Panc1 (cell line): ENCODE data around the gene SRCIN1. TPM values are rescaled to one million over a fixed set of nuclear protein-coding genes. Genes with fewer than 3 reads are reported as not detected.

Experiments used
- ATAC-seq: fragments of 200-7000 bp; cut with Tn5 transposase; 2 replicates; pipeline ENCODE4 v1.9.1; 2020; ENCODE audit warnings: mild to moderate bottlenecking, moderate library complexity
- BruUV-seq: library from RNA; stranded (reverse); fragments of 400-500 nt; replicated peaks from 2 replicates; lab custom pipeline; 2021; lab: Mats Ljungman, UMichigan
- CTCF ChIA-PET: fragments of 300-600 bp; sonication (Branson Sonifier 250); formaldehyde crosslinking; loops from one replicate; lab custom pipeline; 2022; ENCODE audit warnings: antibody characterized with exemption; lab: Charles Lee
- POLR2A ChIA-PET: fragments of 300-600 bp; sonication (Branson Sonifier 250); formaldehyde crosslinking; loops from one replicate; lab custom pipeline; 2022; ENCODE audit warnings: antibody characterized with exemption; lab: Charles Lee
- DNase-seq: peaks from one replicate; pipeline ENCODE4 v3.0.0-alpha.2; 2010; ENCODE audit warnings: low read depth, low spot score
- H3K27ac ChIP-seq: 2 replicates; pipeline ENCODE4 v1.5.1; 2011; ENCODE audit warnings: mild to moderate bottlenecking, low read length, inconsistent platforms
- H3K27me3 ChIP-seq: fragments of 200-500 bp; sonication (Bioruptor generic); 2 replicates; pipeline ENCODE4 v1.6.0; 2014; ENCODE audit warnings: low read length, inconsistent platforms; ENCODE audit not compliant: control insufficient read depth, insufficient read depth
- H3K36me3 ChIP-seq: fragments of 200-500 bp; sonication (Bioruptor generic); 2 replicates; pipeline ENCODE4 v1.5.1; 2014; ENCODE audit warnings: inconsistent platforms, mild to moderate bottlenecking, low read length, moderate library complexity; ENCODE audit not compliant: control insufficient read depth, insufficient read depth
- H3K4me1 ChIP-seq: 2 replicates; pipeline ENCODE4 v1.5.1; 2011; ENCODE audit warnings: inconsistent platforms, mild to moderate bottlenecking, low read length, moderate library complexity; ENCODE audit not compliant: control insufficient read depth, insufficient read depth
- H3K4me3 ChIP-seq, 2 experiments: 2 replicates each; pipeline ENCODE4 v1.5.1; 2011 to 2012; ENCODE audit warnings: low read depth in 2 of 2, low read length in 2 of 2, mild to moderate bottlenecking in 2 of 2, inconsistent platforms in 1 of 2, moderate library complexity in 1 of 2
- H3K9me3 ChIP-seq: fragments of 200-500 bp; sonication (Bioruptor generic); 2 replicates; pipeline ENCODE4 v1.5.1; 2014; ENCODE audit warnings: low read depth, mild to moderate bottlenecking, inconsistent platforms, low read length, moderate library complexity; ENCODE audit not compliant: control insufficient read depth, insufficient read depth
- POLR2AphosphoS5 ChIP-seq: IDR thresholded peaks from 2 replicates; pipeline ENCODE4 v1.6.1; 2012; ENCODE audit warnings: mild to moderate bottlenecking, low read depth, low read length, moderate library complexity
- SIN3A ChIP-seq: IDR thresholded peaks from 2 replicates; pipeline ENCODE4 v1.6.1; 2012; ENCODE audit warnings: low read depth, mild to moderate bottlenecking, low read length, moderate library complexity, borderline replicate concordance; ENCODE audit not compliant: insufficient read depth
- TCF7L2 ChIP-seq: IDR thresholded peaks from 2 replicates; pipeline ENCODE4 v1.6.1; 2011; ENCODE audit warnings: mild to moderate bottlenecking, low read depth, low read length, inconsistent platforms
- in situ Hi-C: cut with HindIII; loops from 2 replicates; pipeline ENCODE4 v1.10.0; 2016; ENCODE audit warnings: low sequenced_read_pairs, low pct_unique_long_range_greater_than_20kb
- intact Hi-C: fragments of 100-400 bp; cut with micrococcal nuclease; formaldehyde crosslinking; loops from one replicate; pipeline ENCODE4 v1.10.0; 2022; ENCODE audit not compliant: unreplicated experiment
- total RNA-seq: library from RNA; stranded (reverse); gene quantifications from one replicate; pipeline ENCODE4 v1.2.1, GENCODE V29; 2021; ENCODE audit not compliant: unreplicated experiment
- TF ChIP-seq, protein P1 (sequence below), 2 experiments: IDR thresholded peaks; 2 replicates each; pipeline ENCODE4 v1.6.1; 2011 to 2012; ENCODE audit warnings: low read depth in 2 of 2, control low read depth in 1 of 2, low read length in 1 of 2, mild to moderate bottlenecking in 1 of 2, moderate library complexity in 1 of 2; ENCODE audit not compliant: insufficient read depth in 1 of 2
- TF ChIP-seq, protein P2 (sequence below): fragments of 450-650 bp; IDR thresholded peaks from 2 replicates; pipeline ENCODE4 v1.5.1; 2017; ENCODE audit warnings: mild to moderate bottlenecking

The SRCIN1 gene
- total RNA-seq, 1 experiment from 2014 or later: 12.8 TPM

DNA sequence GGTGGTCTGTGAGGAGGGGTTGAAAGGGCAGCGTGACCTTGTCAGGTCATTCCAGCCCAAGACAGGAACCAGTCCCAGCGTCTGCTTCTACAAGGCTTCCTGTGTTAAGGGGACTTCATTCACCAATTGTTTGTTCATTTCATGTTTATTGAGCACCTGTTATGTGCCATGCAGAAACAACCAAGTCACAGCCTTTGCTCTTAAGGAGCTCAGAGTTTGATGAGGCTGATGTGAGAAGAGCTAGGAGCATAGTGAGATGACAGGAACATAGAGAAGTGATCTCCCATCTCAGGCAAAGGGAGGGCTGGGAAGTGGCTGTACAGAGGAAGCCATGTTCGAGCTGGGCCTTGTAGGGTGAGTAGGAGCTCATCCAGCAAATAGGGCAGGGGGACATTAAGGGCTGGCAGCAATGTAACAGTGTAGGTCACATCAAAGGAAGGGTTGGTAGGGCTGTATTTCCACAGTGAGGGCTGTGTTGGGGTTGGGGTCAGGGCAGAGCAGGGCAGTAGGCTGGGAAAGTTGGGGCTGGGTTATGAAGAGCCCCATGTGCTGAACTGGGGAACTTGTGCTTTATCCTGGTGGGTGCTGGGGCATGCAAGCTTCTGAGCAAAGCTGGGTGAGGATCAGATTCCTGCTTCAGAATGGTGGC, 97.7 kb downstream of the SRCIN1 start:
- TF ChIP-seq TCF7L2 (no peak), SIN3A (no peak), POLR2AphosphoS5 (no peak)
- TF ChIP-seq, protein P1, sequence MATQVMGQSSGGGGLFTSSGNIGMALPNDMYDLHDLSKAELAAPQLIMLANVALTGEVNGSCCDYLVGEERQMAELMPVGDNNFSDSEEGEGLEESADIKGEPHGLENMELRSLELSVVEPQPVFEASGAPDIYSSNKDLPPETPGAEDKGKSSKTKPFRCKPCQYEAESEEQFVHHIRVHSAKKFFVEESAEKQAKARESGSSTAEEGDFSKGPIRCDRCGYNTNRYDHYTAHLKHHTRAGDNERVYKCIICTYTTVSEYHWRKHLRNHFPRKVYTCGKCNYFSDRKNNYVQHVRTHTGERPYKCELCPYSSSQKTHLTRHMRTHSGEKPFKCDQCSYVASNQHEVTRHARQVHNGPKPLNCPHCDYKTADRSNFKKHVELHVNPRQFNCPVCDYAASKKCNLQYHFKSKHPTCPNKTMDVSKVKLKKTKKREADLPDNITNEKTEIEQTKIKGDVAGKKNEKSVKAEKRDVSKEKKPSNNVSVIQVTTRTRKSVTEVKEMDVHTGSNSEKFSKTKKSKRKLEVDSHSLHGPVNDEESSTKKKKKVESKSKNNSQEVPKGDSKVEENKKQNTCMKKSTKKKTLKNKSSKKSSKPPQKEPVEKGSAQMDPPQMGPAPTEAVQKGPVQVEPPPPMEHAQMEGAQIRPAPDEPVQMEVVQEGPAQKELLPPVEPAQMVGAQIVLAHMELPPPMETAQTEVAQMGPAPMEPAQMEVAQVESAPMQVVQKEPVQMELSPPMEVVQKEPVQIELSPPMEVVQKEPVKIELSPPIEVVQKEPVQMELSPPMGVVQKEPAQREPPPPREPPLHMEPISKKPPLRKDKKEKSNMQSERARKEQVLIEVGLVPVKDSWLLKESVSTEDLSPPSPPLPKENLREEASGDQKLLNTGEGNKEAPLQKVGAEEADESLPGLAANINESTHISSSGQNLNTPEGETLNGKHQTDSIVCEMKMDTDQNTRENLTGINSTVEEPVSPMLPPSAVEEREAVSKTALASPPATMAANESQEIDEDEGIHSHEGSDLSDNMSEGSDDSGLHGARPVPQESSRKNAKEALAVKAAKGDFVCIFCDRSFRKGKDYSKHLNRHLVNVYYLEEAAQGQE (IDR thresholded peaks at IDR 0.05; ENCODE audit: insufficient read depth in 1 of 2, low read depth in 2 of 2, low read length in 1 of 2): no peak
- TF ChIP-seq, protein P2, sequence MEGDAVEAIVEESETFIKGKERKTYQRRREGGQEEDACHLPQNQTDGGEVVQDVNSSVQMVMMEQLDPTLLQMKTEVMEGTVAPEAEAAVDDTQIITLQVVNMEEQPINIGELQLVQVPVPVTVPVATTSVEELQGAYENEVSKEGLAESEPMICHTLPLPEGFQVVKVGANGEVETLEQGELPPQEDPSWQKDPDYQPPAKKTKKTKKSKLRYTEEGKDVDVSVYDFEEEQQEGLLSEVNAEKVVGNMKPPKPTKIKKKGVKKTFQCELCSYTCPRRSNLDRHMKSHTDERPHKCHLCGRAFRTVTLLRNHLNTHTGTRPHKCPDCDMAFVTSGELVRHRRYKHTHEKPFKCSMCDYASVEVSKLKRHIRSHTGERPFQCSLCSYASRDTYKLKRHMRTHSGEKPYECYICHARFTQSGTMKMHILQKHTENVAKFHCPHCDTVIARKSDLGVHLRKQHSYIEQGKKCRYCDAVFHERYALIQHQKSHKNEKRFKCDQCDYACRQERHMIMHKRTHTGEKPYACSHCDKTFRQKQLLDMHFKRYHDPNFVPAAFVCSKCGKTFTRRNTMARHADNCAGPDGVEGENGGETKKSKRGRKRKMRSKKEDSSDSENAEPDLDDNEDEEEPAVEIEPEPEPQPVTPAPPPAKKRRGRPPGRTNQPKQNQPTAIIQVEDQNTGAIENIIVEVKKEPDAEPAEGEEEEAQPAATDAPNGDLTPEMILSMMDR: no peak
- Histone ChIP-seq H3K36me3 (no peaks in the 10 kb centered on the region), H3K4me3 (no peak overlapping the region), H3K27ac (no peak overlapping the region), H3K9me3 (no peaks in the 10 kb centered on the region), H3K27me3 (no peaks in the 10 kb centered on the region), H3K4me1 (peaks cover 12% of the 10 kb centered on the region)
- no peak for DNase-seq
- in situ Hi-C loops: no loop called here
- CTCF ChIA-PET: no interaction called here
- no peak for ATAC-seq
- POLR2A ChIA-PET: interaction anchor here (0.6 kb wide), 1 partner anchor 25 kb away, joined by 12 read pairs; no protein-coding TSS in a partner anchor
- intact Hi-C loops: no loop called here
- BruUV-seq: no TSS peak

DNA sequence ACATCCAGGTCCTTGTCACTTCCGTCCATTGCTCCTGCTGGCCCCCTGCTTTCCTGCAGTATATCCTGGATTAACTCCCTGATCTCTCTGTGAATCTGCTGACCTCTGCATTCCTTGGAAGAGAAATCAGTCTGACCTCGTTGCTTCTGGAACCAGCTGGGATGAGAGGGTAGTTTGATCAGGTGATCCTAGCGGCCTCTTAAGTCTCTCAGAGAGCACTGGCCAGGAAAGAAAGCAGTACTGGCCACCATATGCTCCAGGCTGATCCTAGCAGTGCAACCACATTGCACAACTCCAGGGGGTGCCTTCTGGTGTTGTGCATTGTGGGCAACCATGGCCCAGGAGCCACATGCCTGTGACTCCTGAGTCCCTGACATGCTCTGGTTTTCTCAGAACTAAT, 98.3 kb downstream of the SRCIN1 start:
- peaks cover 12% of the 10 kb centered on the region for H3K4me1 ChIP-seq
- TF ChIP-seq TCF7L2 (no peak), SIN3A (no peak), POLR2AphosphoS5 (no peak)
- TF ChIP-seq, protein P1 (IDR thresholded peaks at IDR 0.05; ENCODE audit: insufficient read depth in 1 of 2, low read depth in 2 of 2, low read length in 1 of 2): no peak
- TF ChIP-seq, protein P2: no peak
- CTCF ChIA-PET: no interaction called here
- no TSS peak for BruUV-seq
- no peak overlapping the region for H3K4me3 ChIP-seq
- POLR2A ChIA-PET: interaction anchor here (0.6 kb wide), 1 partner anchor 25 kb away, joined by 12 read pairs; no protein-coding TSS in a partner anchor
- no peaks in the 10 kb centered on the region for H3K9me3 ChIP-seq
- in situ Hi-C loops (no loop called here), intact Hi-C loops (no loop called here)
- no peaks in the 10 kb centered on the region for H3K27me3 ChIP-seq
- H3K27ac ChIP-seq: no peak overlapping the region
- H3K36me3 ChIP-seq: no peaks in the 10 kb centered on the region
- DNase-seq (no peak), ATAC-seq (no peak)
